NCI-H1417 (cell line): ENCODE data around the gene STK35.

ENCODE experiments used
- DNase-seq, 3 experiments: peaks; one replicate each; lab custom pipeline; 2025; lab: John Stamatoyannopoulos, UW

The STK35 gene

DNA sequence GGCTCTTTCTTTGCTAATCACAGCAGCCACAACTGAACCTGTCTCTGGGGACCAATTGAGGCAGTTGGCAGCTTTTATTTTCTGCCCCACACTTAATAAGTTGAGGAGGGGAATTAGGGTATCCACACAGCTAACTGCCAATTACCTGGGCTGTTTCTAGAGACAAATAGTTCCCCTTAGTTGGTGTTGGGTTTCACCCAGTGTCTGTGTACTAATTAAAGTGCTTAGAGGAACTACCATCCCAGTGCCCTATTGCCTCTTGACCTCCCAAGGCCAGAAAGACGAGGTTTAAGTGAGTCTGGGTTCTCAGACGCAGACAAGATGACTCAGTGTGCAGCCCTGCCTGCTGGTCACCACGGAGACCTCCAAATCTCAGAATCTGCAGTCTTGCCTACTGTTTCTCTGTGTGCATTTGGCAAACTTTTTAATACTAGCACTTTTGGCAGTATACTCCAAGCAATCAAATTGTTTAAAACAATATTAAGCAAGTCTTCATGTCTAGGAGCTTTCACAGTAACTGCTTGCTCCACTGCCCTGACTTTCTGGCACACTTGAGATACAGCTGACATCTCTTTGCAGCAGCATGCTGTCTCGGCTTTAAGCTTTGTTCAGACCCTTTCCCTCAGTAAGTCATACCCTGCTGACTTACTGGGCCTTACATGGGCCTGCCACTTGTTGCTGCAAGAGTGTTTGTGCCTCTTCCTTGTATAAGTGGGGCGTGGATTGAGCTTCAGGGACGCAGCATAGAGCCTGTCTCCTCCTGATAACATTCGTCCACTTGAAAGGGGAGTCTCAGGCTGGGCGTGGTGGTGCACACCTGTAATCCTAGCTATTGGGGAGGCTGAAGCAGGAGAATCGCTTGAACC lies 31.9 kb downstream of the STK35 start:
- DNase-seq = peak in 2 of 3 experiments; percentile 9 to 74

DNA sequence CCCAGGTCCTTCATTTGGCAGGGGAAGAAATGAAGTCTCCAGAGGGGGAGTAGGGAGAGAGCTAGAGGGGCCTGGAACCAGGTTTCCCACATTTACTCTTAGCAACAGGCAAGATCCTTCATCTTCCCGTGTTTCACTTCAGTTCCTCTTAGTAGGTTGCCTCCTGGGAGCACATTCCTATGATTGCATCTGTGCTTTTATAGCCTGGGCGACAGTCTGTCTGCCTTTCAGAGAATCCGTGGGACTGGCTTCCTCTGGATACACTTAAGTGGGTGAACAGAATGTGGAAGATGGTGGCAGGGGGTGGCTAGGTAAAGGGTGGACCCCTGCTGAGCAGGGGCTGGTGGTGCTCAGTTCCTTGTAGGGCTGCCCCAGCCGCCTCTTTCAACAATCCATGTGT lies 33.4 kb downstream of the STK35 start:
- DNase-seq = no peak

DNA sequence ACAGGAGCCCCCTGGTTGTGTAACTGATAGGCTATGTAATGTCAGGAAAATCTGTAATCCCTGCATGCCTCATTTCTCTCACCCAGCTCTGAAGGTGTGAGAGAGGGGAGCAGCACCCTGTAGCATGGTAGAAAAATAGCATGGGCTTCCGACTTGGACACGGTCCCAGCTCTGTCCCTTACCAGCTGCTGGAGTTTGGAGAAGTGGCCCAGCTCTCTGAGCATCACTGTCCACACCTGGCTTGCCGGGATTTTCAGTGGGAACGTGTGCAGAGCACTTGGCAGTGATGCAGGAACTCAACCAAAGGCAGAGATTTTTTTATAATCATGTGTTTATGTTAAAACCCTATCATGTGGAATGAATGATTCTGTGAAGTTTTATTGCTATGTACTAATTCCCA lies 34.6 kb downstream of the STK35 start:
- DNase-seq = no peak

DNA sequence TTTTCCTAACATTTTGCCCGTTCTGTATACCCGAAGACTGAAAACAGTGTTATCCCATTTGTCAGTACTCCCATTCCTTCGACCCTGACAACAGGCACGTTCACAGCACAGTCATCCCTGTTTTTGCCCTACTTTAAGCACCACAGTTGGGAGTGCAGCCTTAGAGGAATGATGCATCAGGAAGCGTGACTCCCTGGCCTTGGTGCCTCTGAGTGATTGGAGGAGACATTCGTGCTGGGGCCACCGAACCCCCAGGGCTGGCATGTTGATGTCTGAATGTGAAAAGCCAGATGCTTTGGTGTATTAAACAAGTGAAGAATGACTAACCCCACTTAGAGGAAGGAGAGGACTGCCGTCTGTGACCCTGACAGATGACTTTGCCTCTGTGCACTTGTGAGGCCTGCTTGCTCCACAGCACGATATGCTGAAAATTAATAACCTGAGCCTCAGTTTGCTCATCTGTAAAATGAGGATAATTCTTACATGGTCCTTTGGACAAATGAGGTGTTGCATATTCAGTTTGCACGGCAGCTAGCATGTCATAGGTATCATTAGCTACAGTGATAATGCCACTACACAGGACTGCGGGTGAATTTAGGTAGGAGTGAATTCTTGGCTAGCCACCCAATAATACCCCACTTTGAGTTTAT lies 36.0 kb downstream of the STK35 start:
- no peak for DNase-seq

DNA sequence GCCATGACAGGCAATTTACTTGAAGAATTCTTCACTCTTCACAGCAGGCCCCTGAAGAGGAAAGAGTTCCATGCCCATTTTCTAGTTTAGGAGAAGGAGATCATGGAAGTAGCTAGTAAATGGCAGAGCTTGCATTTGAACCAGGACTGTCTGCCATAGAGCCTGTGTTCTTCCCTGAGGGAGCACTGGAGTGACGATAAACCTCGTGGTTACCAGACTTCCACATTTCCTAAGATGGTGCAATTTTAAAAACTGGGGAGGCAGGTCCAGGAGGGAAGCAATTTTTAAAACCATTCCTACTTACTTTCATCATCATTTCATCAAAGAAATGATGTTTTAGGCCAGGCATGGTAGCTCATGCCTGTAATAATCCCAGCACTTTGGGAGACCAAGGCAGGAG lies 36.8 kb downstream of the STK35 start:
- DNase-seq = no peak

DNA sequence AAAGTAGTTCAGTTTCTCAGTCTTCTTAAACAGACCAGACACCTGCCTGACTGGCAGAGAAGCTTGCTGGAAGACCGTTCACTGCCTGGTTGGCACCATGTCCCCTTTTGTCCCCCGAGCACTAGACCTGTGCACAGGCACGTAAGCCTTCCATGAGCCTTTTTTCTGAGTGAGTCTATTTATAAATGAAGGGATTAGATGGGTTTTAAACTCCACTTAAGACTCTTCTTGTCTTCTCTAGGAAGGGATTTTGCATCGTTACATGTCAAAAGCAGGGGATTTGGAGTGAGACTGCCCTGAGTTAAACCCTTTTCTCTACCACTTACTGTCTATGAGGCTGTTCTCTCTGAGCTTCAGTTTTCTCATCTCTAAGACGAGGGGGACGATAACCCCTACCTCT lies 37.6 kb downstream of the STK35 start:
- DNase-seq = no peak

DNA sequence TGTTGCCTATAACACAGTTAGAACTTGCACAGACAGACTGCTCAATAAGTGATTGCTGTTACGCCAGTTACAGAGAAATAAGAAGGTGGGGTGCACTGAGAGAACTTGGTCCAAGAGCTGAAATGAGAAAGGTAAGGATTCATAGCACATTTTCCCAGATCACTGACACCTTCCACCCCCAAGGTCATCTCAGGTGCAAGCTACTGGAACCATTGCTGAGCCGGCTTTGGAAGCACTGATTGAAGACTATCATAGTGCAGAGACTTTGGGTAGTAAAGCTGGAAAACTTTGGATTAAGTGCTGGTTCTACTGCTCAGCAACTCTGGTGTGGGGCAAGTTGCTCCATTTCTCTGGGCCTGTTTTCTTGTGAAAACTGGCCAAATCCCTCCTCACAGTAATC lies 38.1 kb downstream of the STK35 start:
- DNase-seq = no peak

DNA sequence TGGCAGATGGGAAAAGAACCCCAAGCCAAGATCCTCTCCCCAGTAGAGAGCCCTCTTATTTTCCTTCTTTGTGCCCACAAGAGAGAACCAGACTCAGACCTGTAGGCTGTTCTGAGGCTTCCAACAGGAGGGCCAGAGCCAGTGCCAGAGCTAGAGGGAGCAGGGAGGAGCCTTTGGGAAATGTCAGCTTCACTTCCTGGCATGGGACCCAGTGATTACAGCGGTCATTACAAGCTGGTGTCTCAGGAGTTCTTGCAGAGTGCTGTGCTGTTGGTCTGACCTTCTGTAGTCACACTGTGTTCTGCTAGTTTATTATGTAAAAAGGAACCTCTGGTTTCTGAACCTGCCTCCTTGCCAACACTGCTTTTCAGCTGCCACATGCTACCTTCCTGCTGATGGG lies 38.9 kb downstream of the STK35 start:
- DNase-seq = no peak

DNA sequence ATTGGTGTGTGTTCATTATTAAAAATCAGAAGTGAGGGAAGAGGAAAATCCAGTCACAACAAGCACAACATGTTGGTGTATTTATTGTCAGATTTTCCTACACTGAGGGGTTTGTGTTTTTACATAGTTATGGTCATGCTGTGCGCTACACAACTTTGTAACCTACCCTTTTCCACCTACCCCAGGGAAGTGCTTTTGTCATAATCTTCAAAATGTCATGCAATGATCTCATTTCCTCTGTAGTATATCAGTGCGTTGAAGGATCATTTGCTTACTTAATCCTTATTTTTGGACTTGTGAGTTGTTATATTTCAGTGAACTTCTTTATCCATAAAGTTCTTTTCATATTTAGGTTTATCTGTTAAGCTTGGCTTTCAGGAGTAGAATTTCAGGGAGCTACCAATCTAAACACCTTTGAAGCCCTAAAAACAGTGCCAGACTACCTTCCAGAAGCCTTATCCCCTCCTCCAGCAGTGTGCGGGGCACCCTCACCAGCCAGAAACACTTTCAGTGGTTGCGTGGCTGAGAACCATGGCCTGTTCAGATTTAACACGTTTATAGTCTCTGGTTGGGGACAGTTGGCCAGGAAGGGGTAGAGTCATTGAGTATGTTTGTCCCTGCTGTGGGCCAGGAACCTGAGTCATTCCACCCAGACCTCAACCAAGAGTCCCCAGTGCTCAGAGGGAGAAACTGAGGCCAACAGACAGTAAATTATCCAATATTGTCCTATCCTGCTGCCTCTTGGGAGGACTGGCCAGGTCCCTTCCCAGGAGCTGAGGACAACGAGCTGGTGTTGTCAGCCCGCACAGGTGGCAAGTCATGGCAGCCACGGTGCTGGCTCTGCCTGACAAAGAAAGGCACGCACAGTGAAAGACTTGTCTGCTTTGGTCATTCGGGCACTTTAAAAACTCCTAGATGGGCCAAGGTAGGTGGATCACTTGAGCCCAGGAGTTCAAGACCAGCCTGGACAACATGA lies 40.3 kb downstream of the STK35 start:
- DNase-seq = no peak

DNA sequence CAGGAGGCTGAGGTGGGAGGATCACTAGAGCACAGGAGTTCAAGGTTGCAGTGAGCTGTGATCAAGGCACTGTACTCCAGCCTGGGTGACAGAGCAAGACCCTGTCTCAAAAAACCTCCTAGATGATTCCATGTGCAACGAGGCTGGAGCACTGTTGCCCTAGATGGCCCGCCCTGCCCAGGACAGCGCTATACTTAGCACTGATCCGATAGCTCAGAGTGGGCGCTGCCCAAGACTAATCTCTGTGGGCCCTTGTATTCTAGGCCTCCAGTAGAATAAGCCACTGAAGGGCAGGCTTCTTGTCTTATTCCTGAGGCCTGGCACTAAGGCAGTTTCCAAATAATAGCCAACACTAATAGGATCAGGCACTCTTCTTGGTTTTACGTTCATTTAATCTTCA lies 41.0 kb downstream of the STK35 start:
- no peak for DNase-seq

DNA sequence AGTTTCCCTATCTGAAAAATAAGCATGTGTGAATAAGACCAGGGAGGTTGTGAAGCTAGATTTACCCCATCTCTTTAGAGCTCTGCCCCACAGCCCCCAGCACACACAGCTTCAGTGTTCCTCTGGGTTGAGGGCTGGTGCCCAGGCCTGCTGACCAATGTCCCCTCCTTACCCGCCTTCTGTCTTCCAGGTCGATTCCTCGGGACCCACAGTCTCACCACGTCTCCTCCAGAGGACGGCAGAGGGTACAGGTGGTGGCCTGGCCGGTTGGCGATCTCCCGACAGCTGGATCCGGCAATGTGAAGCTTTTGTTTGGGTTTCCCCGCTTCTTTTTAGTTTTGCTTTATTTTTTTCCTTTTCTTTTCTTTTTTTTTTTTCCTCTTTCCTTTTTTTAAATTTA lies 42.0 kb downstream of the STK35 start:
- DNase-seq = no peak

DNA sequence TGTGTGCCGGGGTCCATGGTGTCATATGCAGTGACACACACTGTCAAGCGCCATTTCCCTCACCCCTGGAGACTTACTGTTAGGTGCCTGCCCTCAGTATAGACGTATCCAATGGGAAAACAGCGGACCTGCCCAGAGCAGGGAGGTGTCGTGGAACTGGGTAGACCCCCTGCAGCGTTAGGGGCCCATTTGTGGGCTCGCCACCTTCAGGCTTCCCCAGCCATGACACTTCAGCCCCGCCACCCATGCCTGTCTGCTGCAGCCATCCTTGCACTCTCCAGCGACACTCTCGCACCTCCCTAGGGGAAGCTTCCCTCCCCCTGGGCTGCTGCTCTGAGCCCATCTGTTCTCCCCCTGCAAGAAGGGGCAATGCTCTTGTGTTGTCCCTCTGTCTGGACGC lies 43.2 kb downstream of the STK35 start:
- no peak for DNase-seq

DNA sequence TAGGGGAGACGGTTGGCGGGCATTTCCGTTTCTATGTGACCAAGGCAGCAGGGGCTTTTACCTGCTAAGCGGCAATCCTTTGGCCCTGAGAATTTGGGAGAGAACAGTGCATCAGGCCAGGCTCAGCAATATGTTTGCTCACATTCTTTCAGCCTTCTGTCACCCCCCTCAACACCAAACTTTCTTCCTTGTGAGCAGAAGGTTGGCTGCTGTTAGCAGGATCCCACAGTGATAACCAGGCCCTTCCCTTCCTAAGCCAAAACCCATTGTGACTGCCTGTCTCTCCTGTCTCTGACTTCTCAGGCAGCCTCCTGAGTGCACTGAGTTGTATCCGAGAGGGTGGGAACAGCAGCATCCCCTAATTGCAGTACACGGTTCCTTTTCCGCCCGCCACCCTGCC lies 43.7 kb downstream of the STK35 start:
- no peak for DNase-seq

DNA sequence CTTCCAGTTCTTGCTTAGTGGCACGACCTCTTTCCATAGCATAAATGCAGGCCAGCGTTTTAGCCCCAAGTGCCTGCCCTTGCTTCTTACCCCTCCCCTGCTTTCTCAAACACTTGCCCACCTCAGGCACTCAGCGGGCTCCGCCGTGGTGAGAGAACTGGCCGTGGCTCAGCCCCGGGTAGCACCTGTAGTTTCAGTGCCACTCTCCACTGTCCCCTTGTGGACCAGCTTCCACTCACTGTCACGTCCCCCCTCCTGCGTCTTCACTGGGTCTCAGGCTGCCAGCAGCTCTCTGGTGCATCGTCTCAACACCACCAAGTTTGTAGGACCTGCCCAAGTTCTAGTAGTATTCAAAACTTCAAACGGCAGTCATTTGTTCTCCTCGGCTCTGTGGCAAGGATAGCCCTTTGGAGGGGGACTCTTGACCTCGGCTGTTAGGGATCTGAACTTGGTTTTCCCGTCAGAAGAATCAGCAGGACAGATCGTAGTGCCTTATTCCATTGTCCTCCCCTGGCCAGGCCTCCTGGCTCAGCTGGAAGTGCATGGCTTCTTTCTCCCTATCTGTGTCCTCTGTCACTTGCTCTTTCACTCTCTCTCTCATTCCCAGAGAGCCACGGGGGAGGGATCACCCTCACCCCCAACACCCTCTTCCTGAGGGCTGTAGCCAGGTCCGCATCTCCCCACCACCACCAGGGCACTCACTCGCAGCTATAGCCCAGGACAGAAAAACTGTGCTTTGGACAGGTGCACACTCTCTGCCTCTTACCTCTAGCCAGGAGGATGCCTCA lies 44.6 kb downstream of the STK35 start:
- DNase-seq = no peak

DNA sequence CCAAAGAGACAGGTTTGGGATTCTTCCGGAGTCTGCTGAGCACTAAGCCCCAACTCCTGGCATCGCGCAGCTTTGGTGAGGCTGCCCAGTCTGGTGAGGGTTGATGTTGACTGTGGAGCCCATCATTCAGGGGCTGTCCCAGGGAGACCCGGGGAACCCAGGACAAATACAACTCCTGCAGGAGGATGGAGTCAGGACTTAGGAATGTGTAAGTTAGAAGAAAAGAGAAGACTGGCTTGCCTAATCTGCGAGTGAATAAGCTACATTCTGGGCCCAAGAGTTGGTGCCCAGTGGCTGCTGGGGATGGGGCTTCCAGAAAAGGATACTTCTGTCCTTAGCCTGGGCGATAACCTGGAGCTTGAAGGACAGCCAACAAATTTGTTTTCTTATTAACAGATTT lies 47.9 kb downstream of the STK35 start:
- DNase-seq = no peak

DNA sequence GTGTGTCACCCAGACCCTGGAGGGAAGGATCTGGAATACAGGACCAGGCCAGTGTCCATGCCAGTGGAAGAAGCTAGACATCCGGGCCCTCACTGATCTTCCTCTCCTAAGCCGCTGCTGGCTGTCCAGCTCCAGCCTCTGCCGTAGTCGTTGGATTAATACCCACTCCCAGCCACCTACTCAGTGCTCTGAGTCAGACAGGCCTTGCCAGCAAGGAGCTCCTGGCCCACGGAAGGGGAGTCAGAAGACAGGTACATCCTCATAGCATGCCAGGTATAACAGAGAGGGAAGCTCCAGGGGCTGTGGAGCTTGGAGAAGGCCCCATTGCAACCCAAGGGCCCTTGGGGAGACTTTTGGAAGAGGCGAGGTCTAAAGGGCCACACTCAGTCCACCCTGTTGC lies 49.0 kb downstream of the STK35 start:
- no peak for DNase-seq

DNA sequence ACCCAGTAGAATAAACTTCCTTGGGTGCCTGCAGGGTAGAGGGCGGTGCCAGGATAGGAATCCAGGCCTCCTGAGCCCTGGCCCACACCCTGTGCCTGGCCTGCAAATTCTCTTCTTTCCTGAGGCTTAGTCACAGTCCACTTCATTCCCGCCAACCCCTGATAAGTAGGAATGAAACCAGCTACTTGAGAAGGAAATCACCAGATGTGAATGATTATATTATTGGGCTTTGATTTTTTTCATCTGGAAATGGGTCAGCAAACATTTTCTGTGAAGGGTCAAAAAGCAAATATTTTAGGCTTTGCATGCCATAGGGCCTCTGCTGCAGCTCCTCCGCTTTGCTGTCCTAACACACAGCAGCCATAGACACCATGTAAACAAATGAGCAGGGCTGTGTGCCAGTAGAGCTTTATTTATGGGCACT lies 50.2 kb downstream of the STK35 start:
- DNase-seq = no peak

DNA sequence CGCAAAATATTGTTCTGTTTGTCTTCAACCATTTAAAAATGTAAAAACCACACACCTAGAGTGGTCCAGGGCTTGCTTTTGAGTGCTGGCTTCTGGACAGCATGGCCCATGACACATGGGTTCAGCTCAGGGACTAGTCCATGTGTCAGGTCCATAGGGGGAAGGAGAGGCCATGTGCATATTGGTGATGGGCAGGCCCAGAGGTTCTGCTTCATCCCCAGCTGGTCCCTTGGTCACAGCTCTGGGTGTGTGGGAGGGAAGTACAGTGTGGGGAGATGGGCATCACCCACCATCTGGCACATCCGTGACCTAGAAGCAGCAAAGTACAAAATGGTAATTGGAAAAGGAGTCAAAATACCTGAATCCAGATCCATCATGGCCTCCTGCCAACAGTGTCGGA lies 50.7 kb downstream of the STK35 start:
- DNase-seq = no peak

DNA sequence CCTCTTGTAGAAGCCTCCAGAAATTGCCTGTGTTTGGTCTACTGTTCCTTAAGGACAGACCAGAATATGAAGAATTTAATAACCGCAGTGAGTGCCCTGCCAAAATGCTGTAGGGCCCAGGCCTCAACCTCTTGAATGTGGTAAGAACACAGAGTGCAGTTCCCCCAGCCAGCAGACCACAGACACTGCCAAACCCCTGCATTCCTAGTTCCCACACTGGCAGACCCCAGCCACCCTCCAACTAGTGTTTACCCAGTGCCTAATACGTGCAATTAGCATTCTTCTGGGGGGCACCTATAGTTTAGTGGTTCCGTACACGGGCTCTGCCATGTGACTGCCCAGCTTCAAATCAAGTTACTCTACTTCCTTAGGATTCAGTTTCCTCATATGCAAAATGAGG lies 51.7 kb downstream of the STK35 start:
- DNase-seq = no peak

DNA sequence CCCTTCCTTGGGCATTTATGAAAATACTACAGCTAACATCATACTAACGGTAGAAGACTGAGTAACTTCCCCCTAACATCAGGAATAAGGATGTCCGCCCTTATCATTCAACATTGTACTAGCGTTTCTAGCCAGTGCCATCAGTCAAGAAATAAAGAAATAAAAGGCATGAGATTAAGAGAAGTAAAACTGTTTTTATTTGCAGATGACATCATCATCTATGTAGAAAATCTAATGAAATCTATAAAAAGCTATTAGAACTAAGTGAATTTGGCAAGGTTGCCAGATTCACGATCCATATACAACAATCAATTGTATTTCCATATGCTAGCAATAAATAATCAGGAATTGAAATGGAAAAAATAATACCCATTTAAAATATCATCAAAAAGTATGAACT lies 54.6 kb downstream of the STK35 start:
- no peak for DNase-seq
